ENCODE results near the gene FCN2.

DNA sequence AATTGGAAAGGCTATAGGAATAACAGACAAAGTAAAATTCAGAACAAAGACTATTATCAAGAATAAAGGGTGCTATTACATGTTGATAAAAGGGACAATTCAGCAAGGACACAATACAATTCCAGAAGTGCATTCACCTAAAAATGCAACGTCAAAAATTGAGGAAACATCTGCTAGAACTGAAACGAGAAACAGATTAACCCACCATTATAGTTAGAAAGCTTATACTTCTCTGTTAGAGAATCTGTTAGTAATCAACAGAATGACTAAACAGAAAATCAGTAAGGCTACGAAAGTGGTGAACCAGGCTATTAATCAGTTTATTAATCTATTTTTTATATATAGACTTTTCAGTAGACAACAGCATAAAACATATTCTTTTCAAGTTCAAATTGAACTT lies 22.3 kb downstream of the FCN2 start:
- TF ChIP-seq POLR2A (IDR thresholded peaks at IDR 0.05) (no peak), CTCF (IDR thresholded peaks at IDR 0.05) (no peak)

All from esophagus squamous epithelium (tissue), 4 donors.